DOHH2 (cell line): ENCODE data around the gene RAPGEF1.

ENCODE experiments used
- H3F3A ChIP-seq: fragments of 200-600 bp; sonication (generic), shearing (Covaris generic); 2 replicates; pipeline ENCODE4 v1.6.0; 2016; ENCODE audit warnings: antibody characterized with exemption, mild to moderate bottlenecking; ENCODE audit not compliant: control insufficient read depth, insufficient read depth
- H3K27ac ChIP-seq: fragments of 200-600 bp; sonication (generic); 2 replicates; pipeline ENCODE4 v1.5.1; 2014; ENCODE audit warnings: low read depth, mild to moderate bottlenecking, low read length, moderate library complexity
- H3K27me3 ChIP-seq: fragments of 200-600 bp; sonication (generic); 2 replicates; pipeline ENCODE4 v1.6.1; 2014; ENCODE audit warnings: mild to moderate bottlenecking, low read length, mixed read lengths; ENCODE audit not compliant: control insufficient read depth
- H3K36me3 ChIP-seq: fragments of 200-600 bp; sonication (generic); 2 replicates; pipeline ENCODE4 v1.6.1; 2014; ENCODE audit warnings: mild to moderate bottlenecking, low read length, moderate library complexity, mixed read lengths; ENCODE audit not compliant: control insufficient read depth
- H3K4me1 ChIP-seq: fragments of 200-600 bp; sonication (generic); 2 replicates; pipeline ENCODE4 v1.6.1; 2014; ENCODE audit warnings: mild to moderate bottlenecking, low read length, mixed read lengths; ENCODE audit not compliant: control insufficient read depth
- H3K4me2 ChIP-seq: fragments of 200-600 bp; sonication (generic); 2 replicates; pipeline ENCODE4 v1.6.0; 2014; ENCODE audit warnings: mild to moderate bottlenecking, low read length, moderate library complexity
- H3K4me3 ChIP-seq: fragments of 200-600 bp; sonication (generic); 2 replicates; pipeline ENCODE4 v1.5.1; 2014; ENCODE audit warnings: mild to moderate bottlenecking, low read length, mixed read lengths
- H3K79me2 ChIP-seq: fragments of 200-600 bp; sonication (generic); 2 replicates; pipeline ENCODE4 v1.6.1; 2014; ENCODE audit warnings: mild to moderate bottlenecking, low read length, mixed read lengths; ENCODE audit not compliant: control insufficient read depth
- H3K9me2 ChIP-seq: fragments of 200-600 bp; sonication (generic); replicated peaks from 2 replicates; pipeline ENCODE4 v1.6.1; 2014; ENCODE audit warnings: mild to moderate bottlenecking, low read length, mixed read lengths; ENCODE audit not compliant: control insufficient read depth
- H3K9me3 ChIP-seq: fragments of 200-600 bp; sonication (generic); 2 replicates; pipeline ENCODE4 v1.6.1; 2014; ENCODE audit warnings: antibody characterized with exemption, low read length, mixed read lengths; ENCODE audit not compliant: control insufficient read depth, insufficient read depth
- H4K20me1 ChIP-seq: fragments of 200-600 bp; sonication (generic); 2 replicates; pipeline ENCODE4 v1.6.0; 2014; ENCODE audit warnings: low read depth, mild to moderate bottlenecking, antibody characterized with exemption, low read length, moderate library complexity; ENCODE audit not compliant: control insufficient read depth, insufficient read depth
- EZH2phosphoT487 ChIP-seq: fragments of 200-600 bp; sonication (generic); IDR thresholded peaks from 2 replicates; pipeline ENCODE4 v1.6.1; 2017; ENCODE audit warnings: borderline replicate concordance, mild to moderate bottlenecking, antibody characterized with exemption, low read length, moderate library complexity, mixed read lengths
- TF ChIP-seq, protein P1 (sequence below): fragments of 200-600 bp; sonication (generic); IDR thresholded peaks from one replicate; pipeline ENCODE4 v1.5.1; 2014; ENCODE audit warnings: antibody characterized with exemption, mild to moderate bottlenecking, low read depth, low read length; ENCODE audit not compliant: poor library complexity, severe bottlenecking

RAPGEF1 gene

DNA sequence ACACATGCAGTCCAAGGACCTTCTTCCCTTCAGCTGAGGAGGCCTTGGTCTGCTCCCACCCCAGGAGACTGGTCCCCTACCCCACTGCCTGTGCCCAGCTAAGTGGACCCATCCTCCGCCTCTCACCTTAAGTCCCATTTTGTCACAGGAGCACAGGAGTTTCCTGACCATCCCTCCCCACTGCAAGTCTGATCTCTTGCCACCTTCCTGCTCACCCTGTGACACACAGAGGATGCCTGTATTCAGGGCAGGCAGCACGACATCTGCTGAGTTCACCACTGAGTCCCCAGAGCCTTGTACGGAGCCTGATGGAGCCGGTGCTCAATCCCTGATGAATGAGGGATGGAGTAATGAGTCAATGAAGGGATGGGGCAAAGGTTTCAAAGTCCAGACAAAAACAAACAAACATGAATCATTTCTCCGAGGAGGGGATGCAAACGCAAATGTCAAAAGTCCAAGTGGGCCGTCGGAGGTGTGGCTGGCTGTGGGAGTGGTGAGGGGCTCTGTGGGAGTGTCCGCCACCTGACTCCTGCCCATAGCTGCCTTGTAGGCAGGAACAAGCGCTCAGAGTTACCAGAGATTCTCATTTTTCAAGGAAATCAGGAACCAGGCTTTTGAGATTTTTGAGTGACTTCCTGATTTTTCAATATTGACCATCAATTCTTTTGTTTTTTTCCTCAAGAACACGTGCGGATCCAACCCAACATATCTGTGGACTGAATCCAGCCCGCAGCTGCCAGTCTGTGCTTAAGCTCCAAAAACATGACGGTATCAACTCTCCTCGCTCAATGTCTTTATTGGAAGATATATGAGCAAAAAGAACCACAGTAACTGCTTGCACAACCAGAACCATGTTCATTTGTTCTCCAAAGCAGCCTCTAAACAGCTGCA lies 4.4 kb downstream of the RAPGEF1 start:
- peaks cover 82% of the 10 kb centered on the region for H3K4me1 ChIP-seq
- peaks cover 67% of the 10 kb centered on the region for H3K36me3 ChIP-seq
- peak overlapping the region; percentile 96 for H3K27ac ChIP-seq
- peak overlapping the region; percentile 92 for H3K4me3 ChIP-seq
- no peaks in the 10 kb centered on the region for H3K27me3 ChIP-seq
- TF ChIP-seq, protein P1, sequence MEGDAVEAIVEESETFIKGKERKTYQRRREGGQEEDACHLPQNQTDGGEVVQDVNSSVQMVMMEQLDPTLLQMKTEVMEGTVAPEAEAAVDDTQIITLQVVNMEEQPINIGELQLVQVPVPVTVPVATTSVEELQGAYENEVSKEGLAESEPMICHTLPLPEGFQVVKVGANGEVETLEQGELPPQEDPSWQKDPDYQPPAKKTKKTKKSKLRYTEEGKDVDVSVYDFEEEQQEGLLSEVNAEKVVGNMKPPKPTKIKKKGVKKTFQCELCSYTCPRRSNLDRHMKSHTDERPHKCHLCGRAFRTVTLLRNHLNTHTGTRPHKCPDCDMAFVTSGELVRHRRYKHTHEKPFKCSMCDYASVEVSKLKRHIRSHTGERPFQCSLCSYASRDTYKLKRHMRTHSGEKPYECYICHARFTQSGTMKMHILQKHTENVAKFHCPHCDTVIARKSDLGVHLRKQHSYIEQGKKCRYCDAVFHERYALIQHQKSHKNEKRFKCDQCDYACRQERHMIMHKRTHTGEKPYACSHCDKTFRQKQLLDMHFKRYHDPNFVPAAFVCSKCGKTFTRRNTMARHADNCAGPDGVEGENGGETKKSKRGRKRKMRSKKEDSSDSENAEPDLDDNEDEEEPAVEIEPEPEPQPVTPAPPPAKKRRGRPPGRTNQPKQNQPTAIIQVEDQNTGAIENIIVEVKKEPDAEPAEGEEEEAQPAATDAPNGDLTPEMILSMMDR = no peak
- no peak for TF ChIP-seq EZH2phosphoT487
- H3K79me2 ChIP-seq = peaks cover 86% of the 10 kb centered on the region
- H4K20me1 ChIP-seq = 0 out of 2 replicates have a peak, but pooled peaks cover 4% of the 10 kb centered on the region
- no peaks in the 10 kb centered on the region for H3K9me3 ChIP-seq
- H3F3A ChIP-seq = peaks cover 42% of the 10 kb centered on the region
- peak overlapping the region; percentile 77 for H3K4me2 ChIP-seq
- H3K9me2 ChIP-seq = no peaks in the 10 kb centered on the region

DNA sequence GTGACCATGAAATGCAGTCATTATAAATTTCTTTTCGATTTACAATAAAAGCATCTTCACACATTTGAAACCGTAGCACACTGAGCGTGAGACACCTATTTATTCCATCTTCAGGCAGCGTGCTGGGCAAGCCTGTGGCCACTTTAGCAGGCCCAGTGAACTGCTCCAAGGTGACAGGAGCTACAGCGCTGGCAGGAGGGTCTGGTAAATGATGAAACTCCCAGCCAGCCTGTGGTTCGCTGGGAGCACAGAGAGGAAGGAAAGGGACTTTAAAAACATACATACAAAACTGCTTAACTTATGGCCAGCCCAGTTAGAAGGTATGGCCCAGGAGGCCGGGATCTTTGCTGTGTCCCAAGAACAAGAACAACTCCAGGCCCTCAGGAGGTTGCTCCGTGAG lies 5.1 kb downstream of the RAPGEF1 start:
- Histone ChIP-seq H3K4me1 (peaks cover 85% of the 10 kb centered on the region), H3K27ac (peak overlapping the region; percentile 96), H3K36me3 (peaks cover 67% of the 10 kb centered on the region), H3F3A (peaks cover 45% of the 10 kb centered on the region), H3K9me2 (no peaks in the 10 kb centered on the region), H4K20me1 (0 out of 2 replicates have a peak, but pooled peaks cover 4% of the 10 kb centered on the region), H3K4me2 (peak overlapping the region; percentile 77), H3K79me2 (peaks cover 89% of the 10 kb centered on the region), H3K9me3 (no peaks in the 10 kb centered on the region), H3K4me3 (peak overlapping the region; percentile 92), H3K27me3 (no peaks in the 10 kb centered on the region)
- TF ChIP-seq, protein P1 = no peak
- no peak for TF ChIP-seq EZH2phosphoT487

DNA sequence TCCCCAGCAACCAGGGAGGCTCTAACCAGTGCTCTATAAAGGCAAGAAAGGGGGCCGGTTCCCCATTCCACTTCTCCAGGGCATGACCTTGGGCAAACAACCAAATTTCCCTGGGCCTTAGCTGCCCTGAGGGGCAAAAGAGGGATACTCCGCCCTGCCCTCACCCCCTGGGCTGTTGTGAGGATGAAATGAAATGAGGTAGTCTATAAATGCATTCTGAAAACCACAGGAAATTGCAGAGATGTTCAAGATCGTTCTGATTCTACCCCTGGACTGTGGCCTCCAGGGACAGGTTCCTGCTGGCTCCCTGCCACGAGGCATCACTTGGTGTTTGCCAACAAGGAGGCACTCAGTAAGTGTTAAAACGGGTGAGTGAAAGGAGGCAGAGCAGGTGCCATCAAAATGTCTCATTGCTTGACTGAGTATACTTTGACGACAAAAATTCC lies 5.7 kb downstream of the RAPGEF1 start:
- Histone ChIP-seq H3K27ac (peak overlapping the region; percentile 96), H3K4me2 (peak overlapping the region; percentile 77), H3K79me2 (peaks cover 87% of the 10 kb centered on the region), H3K9me2 (no peaks in the 10 kb centered on the region), H3K27me3 (no peaks in the 10 kb centered on the region), H3K4me3 (peak overlapping the region; percentile 92), H3K36me3 (peaks cover 67% of the 10 kb centered on the region), H3K9me3 (no peaks in the 10 kb centered on the region), H4K20me1 (0 out of 2 replicates have a peak, but pooled peaks cover 4% of the 10 kb centered on the region), H3K4me1 (peaks cover 91% of the 10 kb centered on the region), H3F3A (peaks cover 51% of the 10 kb centered on the region)
- TF ChIP-seq EZH2phosphoT487 = no peak
- TF ChIP-seq, protein P1 = no peak
